ENCODE data around the gene KIF4A. TPM values are rescaled to one million over a fixed set of nuclear protein-coding genes. Genes with fewer than 3 reads are reported as not detected.

KIF4A gene
- total and polyA plus RNA-seq, 2 of the 4 experiments (the other 2 are of a cell fraction): 10.0 to 19.0 TPM

GRCh38 chrX:70354716-70355115 is 64.8 kb downstream of the KIF4A start:
- Histone ChIP-seq H3K36me3 (ENCODE audit: control insufficient read depth, insufficient read depth, low read length) (0 out of 2 replicates have a peak, but pooled peaks cover 2% of the 10 kb centered on the region), H4K5ac (ENCODE audit: low read depth, low read length) (no peak overlapping the region), H4K91ac (ENCODE audit: insufficient read depth, low read depth, low read length) (no peak overlapping the region), H3K27me3 (ENCODE audit: control insufficient read depth, insufficient read depth, low read length) (no peaks in the 10 kb centered on the region; the same call in none of the 2 replicates), H2BK15ac (ENCODE audit: low read depth, low read length) (no peak overlapping the region), H3K9me3 (ENCODE audit: control insufficient read depth, insufficient read depth, low read length) (no peaks in the 10 kb centered on the region), H2BK120ac (ENCODE audit: low read depth, low read length) (no peak overlapping the region), H3K4me1 (ENCODE audit: control insufficient read depth, insufficient read depth, low read length) (no peaks in the 10 kb centered on the region), H3K27ac (ENCODE audit: insufficient read depth, low read length) (no peak overlapping the region), H3K4ac (ENCODE audit: low read depth, low read length) (no peak overlapping the region), H3K79me1 (ENCODE audit: low read depth in 1 of 2, low read length in 2 of 2) (no peaks in the 10 kb centered on the region), H3K23ac (ENCODE audit: low read depth, low read length) (no peak overlapping the region), H2AK5ac (ENCODE audit: low read depth, low read length) (no peak overlapping the region), H2BK20ac (ENCODE audit: low read depth, low read length) (no peak overlapping the region), H3K18ac (ENCODE audit: low read depth, low read length) (no peak overlapping the region), H4K20me1 (ENCODE audit: insufficient read depth, low read length) (no peaks in the 10 kb centered on the region), H2AFZ (replicated peaks; ENCODE audit: low read length, poor library complexity) (no peak overlapping the region), H3K56ac (ENCODE audit: extremely low read depth, insufficient read depth, low read length) (no peak overlapping the region), H3K14ac (replicated peaks; ENCODE audit: low read depth, low read length) (no peak overlapping the region), H3K9ac (ENCODE audit: low read depth, low read length) (no peak overlapping the region), H4K8ac (ENCODE audit: low read depth in 2 of 2, low read length in 2 of 2) (no peak overlapping the region), H3K4me3 (ENCODE audit: insufficient read depth, low read depth, low read length) (no peak overlapping the region), H2AK9ac (replicated peaks; ENCODE audit: low read depth, low read length, poor library complexity) (no peak overlapping the region), H3K4me2 (ENCODE audit: low read depth, low read length) (no peak overlapping the region), H2BK5ac (ENCODE audit: low read depth, low read length, poor library complexity, severe bottlenecking) (no peak overlapping the region), H3K9me1 (ENCODE audit: insufficient read depth, low read length) (no peaks in the 10 kb centered on the region)
- BruUV-seq (replicated peaks): no TSS peak
- in situ Hi-C loops (cut with MboI; ENCODE audit: low sequenced_read_pairs): no loop called here
- ATAC-seq (ENCODE audit: low read depth) (no peak), DNase-seq (no peak)
- dilution Hi-C loops (cut with HindIII; ENCODE audit: low sequenced_read_pairs, unreplicated experiment): no loop called here
- WGBS, 2 experiments (ENCODE audit: extremely low coverage in 2 of 2, insufficient read length in 1 of 2): no CpG with 5 or more reads among the region's 2 CpGs
- ChIA-PET CTCF (interaction anchor here (0.6 kb wide), 1 partner anchor 52 kb away, joined by 3 read pairs; no protein-coding TSS in a partner anchor), POLR2A (ENCODE audit: unreplicated experiment) (no interaction called here)
- intact Hi-C loops (cut with micrococcal nuclease): no loop called here
- TF ChIP-seq FOS (IDR thresholded peaks at IDR 0.05; ENCODE audit: low read depth, low read length) (no peak), CHD1 (IDR thresholded peaks at IDR 0.05; ENCODE audit: low read depth, low read length) (no peak), RCOR1 (IDR thresholded peaks at IDR 0.05; ENCODE audit: insufficient replicate concordance, low read length) (no peak), NFE2L2 (IDR thresholded peaks at IDR 0.05; ENCODE audit: low read depth, low read length) (no peak)
